Measurements from ENCODE around the gene CFAP65.
A peak's percentile ranks its signal among the peaks of the same experiment; 100 is the strongest.

Gene CFAP65

GRCh38 chr2:219031005-219031738 is 10.1 kb downstream of the CFAP65 start:
- DNase-seq = no peak

- no peak for DNase-seq
Observed at GRCh38 chr2:219030177-219030940, 11.0 kb downstream of the CFAP65 start.

GRCh38 chr2:219029829-219030165 is 11.5 kb downstream of the CFAP65 start:
- peak; percentile 34 for DNase-seq

GRCh38 chr2:219028996-219029828 is 12.1 kb downstream of the CFAP65 start:
- DNase-seq = no peak

GRCh38 chr2:219028141-219028540 is 13.2 kb downstream of the CFAP65 start:
- DNase-seq = no peak

GRCh38 chr2:219027511-219028055 is 13.7 kb downstream of the CFAP65 start:
- no peak for DNase-seq

GRCh38 chr2:219026946-219027345 is 14.4 kb downstream of the CFAP65 start:
- DNase-seq = no peak

GRCh38 chr2:219025637-219026585 is 15.4 kb downstream of the CFAP65 start:
- no peak for DNase-seq

- no peak for DNase-seq
Observed at GRCh38 chr2:219024059-219024458, 17.3 kb downstream of the CFAP65 start.

GRCh38 chr2:219023045-219023605 is 18.2 kb downstream of the CFAP65 start:
- no peak for DNase-seq

GRCh38 chr2:219022616-219023015 is 18.7 kb downstream of the CFAP65 start:
- no peak for DNase-seq

- no peak for DNase-seq
Observed at GRCh38 chr2:219022041-219022440, 19.3 kb downstream of the CFAP65 start.

GRCh38 chr2:219021591-219021990 is 19.7 kb downstream of the CFAP65 start:
- DNase-seq = no peak

GRCh38 chr2:219020604-219021365 is 20.5 kb downstream of the CFAP65 start:
- DNase-seq = no peak

- DNase-seq = no peak
Observed at GRCh38 chr2:219019436-219019835, 21.9 kb downstream of the CFAP65 start.

- DNase-seq = no peak
Observed at GRCh38 chr2:219018726-219019125, 22.6 kb downstream of the CFAP65 start.

GRCh38 chr2:219018286-219018685 is 23.0 kb downstream of the CFAP65 start:
- DNase-seq = no peak

- DNase-seq = no peak
Observed at GRCh38 chr2:219017201-219017931, 23.9 kb downstream of the CFAP65 start.

GRCh38 chr2:219016721-219017120 is 24.6 kb downstream of the CFAP65 start:
- no peak for DNase-seq

- no peak for DNase-seq
Observed at GRCh38 chr2:219010873-219011272, 30.4 kb downstream of the CFAP65 start.

All from NCI-H774 (cell line).